Caco-2 (cell line): ENCODE data around the gene ST6GALNAC1. TPM values are rescaled to one million over a fixed set of nuclear protein-coding genes. Genes with fewer than 3 reads are reported as not detected.

Experiments
- BruUV-seq: library from RNA; stranded (reverse); fragments of 400-500 nt; replicated peaks from 2 replicates; lab custom pipeline; 2021; lab: Mats Ljungman, UMichigan
- CTCF ChIA-PET: fragments of 300-600 bp; sonication (Branson Sonifier 250); formaldehyde crosslinking; loops from one replicate; lab custom pipeline; 2022; ENCODE audit warnings: antibody characterized with exemption; lab: Charles Lee
- POLR2A ChIA-PET: fragments of 300-600 bp; sonication (Branson Sonifier 250); formaldehyde crosslinking; loops from one replicate; lab custom pipeline; 2022; ENCODE audit warnings: antibody characterized with exemption; lab: Charles Lee
- DNase-seq, 2 experiments: peaks; one replicate each; pipeline versions ENCODE4 v3.0.0 to v3.0.0-alpha.2; 2020 to 2022
- H3K27me3 ChIP-seq: replicated peaks from 2 replicates; pipeline ENCODE4 v1.6.0; 2011; ENCODE audit warnings: low read length; ENCODE audit not compliant: control insufficient read depth, insufficient read depth
- H3K36me3 ChIP-seq: 2 replicates; pipeline ENCODE4 v1.5.1; 2011; ENCODE audit warnings: low read length; ENCODE audit not compliant: control insufficient read depth, insufficient read depth
- H3K4me1 ChIP-seq: fragments of 250-450 bp; sonication (Bioruptor Pico); 2 replicates; pipeline ENCODE4 v1.5.1; 2020; ENCODE audit warnings: mild to moderate bottlenecking
- H3K4me3 ChIP-seq: 2 replicates; pipeline ENCODE4 v1.5.1; 2011; ENCODE audit warnings: low read depth, mild to moderate bottlenecking, control low read depth, low read length
- H3K9me3 ChIP-seq: fragments of 250-450 bp; sonication (Bioruptor Pico); 2 replicates; pipeline ENCODE4 v1.5.1; 2020; ENCODE audit warnings: mild to moderate bottlenecking, moderate library complexity
- H3K27ac Mint-ChIP-seq: one replicate; pipeline ENCODE4 v1.8.0; 2022; ENCODE audit warnings: mixed read lengths; ENCODE audit not compliant: unreplicated experiment
- H3K27me3 Mint-ChIP-seq: one replicate; pipeline ENCODE4 v1.8.0; 2022; ENCODE audit warnings: mixed read lengths; ENCODE audit not compliant: insufficient read depth, unreplicated experiment
- H3K36me3 Mint-ChIP-seq: one replicate; pipeline ENCODE4 v1.8.0; 2022; ENCODE audit warnings: mild to moderate bottlenecking, mixed read lengths; ENCODE audit not compliant: insufficient read depth, unreplicated experiment
- H3K4me1 Mint-ChIP-seq: one replicate; pipeline ENCODE4 v1.8.0; 2022; ENCODE audit warnings: low read depth, mixed read lengths; ENCODE audit not compliant: unreplicated experiment
- H3K4me3 Mint-ChIP-seq: one replicate; pipeline ENCODE4 v1.8.0; 2022; ENCODE audit warnings: mild to moderate bottlenecking, moderate library complexity, mixed read lengths; ENCODE audit not compliant: unreplicated experiment
- H3K9me3 Mint-ChIP-seq: one replicate; pipeline ENCODE4 v1.8.0; 2022; ENCODE audit warnings: mixed read lengths; ENCODE audit not compliant: unreplicated experiment
- CTCF ChIP-seq, 2 experiments: fragments of 200-600 bp in 1 of 2; IDR thresholded peaks; 1 replicate in 1 of 2; 2 replicates in 1 of 2; pipeline versions ENCODE4 v1.5.1 to v1.8.0; 2011 to 2022; ENCODE audit warnings: antibody characterized with exemption in 1 of 2, control low read depth in 1 of 2, inconsistent platforms in 1 of 2, low read depth in 1 of 2, low read length in 1 of 2, mild to moderate bottlenecking in 1 of 2, moderate library complexity in 1 of 2; ENCODE audit not compliant: insufficient read depth in 1 of 2, severe bottlenecking in 1 of 2, unreplicated experiment in 1 of 2
- intact Hi-C: fragments of 100-400 bp; cut with micrococcal nuclease; formaldehyde crosslinking; loops from one replicate; pipeline ENCODE4 v1.10.0; 2022; ENCODE audit not compliant: unreplicated experiment
- total RNA-seq: library from RNA; stranded (reverse); gene quantifications from 2 replicates; pipeline ENCODE4 v1.2.3, GENCODE V29; 2022

The ST6GALNAC1 gene
- total RNA-seq, 1 experiment from 2014 or later, result 1.7 TPM

- no peak for DNase-seq
- POLR2A ChIA-PET, result no interaction called here
- TF ChIP-seq CTCF (IDR thresholded peaks at IDR 0.05; ENCODE audit: insufficient read depth in 1 of 2, low read depth in 1 of 2, low read length in 1 of 2, severe bottlenecking in 1 of 2, unreplicated experiment in 1 of 2), result no peak
- Mint-ChIP-seq H3K4me3 (no peak overlapping the region), H3K27me3 (no peaks in the 10 kb centered on the region), H3K27ac (no peak overlapping the region), H3K9me3 (no peaks in the 10 kb centered on the region), H3K36me3 (peaks cover 15% of the 10 kb centered on the region), H3K4me1 (peaks cover 16% of the 10 kb centered on the region)
- peaks cover 16% of the 10 kb centered on the region; the same call in 1 of the 2 replicates for H3K4me1 ChIP-seq
- no peaks in the 10 kb centered on the region for H3K27me3 ChIP-seq
- intact Hi-C loops, result no loop called here
- H3K4me3 ChIP-seq, result no peak overlapping the region
- BruUV-seq, result no TSS peak
- H3K9me3 ChIP-seq, result no peaks in the 10 kb centered on the region
- CTCF ChIA-PET, result no interaction called here
- no peaks in the 10 kb centered on the region for H3K36me3 ChIP-seq
Measured at GRCh38 chr17:76676629-76677028, 33.1 kb upstream of the ST6GALNAC1 start.

- no peaks in the 10 kb centered on the region for H3K27me3 Mint-ChIP-seq
- POLR2A ChIA-PET, result no interaction called here
- intact Hi-C loops, result no loop called here
- BruUV-seq, result no TSS peak
- Histone ChIP-seq H3K4me3 (no peak overlapping the region), H3K27me3 (no peaks in the 10 kb centered on the region), H3K9me3 (no peaks in the 10 kb centered on the region), H3K4me1 (peaks cover 20% of the 10 kb centered on the region), H3K36me3 (no peaks in the 10 kb centered on the region)
- H3K9me3 Mint-ChIP-seq, result no peaks in the 10 kb centered on the region
- H3K4me1 Mint-ChIP-seq, result peaks cover 19% of the 10 kb centered on the region
- no peak for DNase-seq
- no peak overlapping the region for H3K4me3 Mint-ChIP-seq
- no peak overlapping the region for H3K27ac Mint-ChIP-seq
- no peak for TF ChIP-seq CTCF (IDR thresholded peaks at IDR 0.05; ENCODE audit: insufficient read depth in 1 of 2, low read depth in 1 of 2, low read length in 1 of 2, severe bottlenecking in 1 of 2, unreplicated experiment in 1 of 2)
- H3K36me3 Mint-ChIP-seq, result peaks cover 20% of the 10 kb centered on the region
- CTCF ChIA-PET, result interaction anchor here (0.7 kb wide), 1 partner anchor 626 kb away, joined by 4 read pairs; no protein-coding TSS in a partner anchor
Measured at GRCh38 chr17:76675648-76676047, 32.1 kb upstream of the ST6GALNAC1 start.

- intact Hi-C loops, result loop anchor here (5.0 kb wide), 1 partner anchor 38 kb away; the partner anchor contains the start of gene MXRA7
- Histone ChIP-seq H3K36me3 (no peaks in the 10 kb centered on the region), H3K9me3 (no peaks in the 10 kb centered on the region), H3K4me1 (peaks cover 28% of the 10 kb centered on the region), H3K27me3 (no peaks in the 10 kb centered on the region), H3K4me3 (no peak overlapping the region)
- Mint-ChIP-seq H3K27ac (peak overlapping the region; percentile 23), H3K9me3 (no peaks in the 10 kb centered on the region), H3K27me3 (no peaks in the 10 kb centered on the region), H3K4me3 (no peak overlapping the region), H3K4me1 (peaks cover 27% of the 10 kb centered on the region), H3K36me3 (peaks cover 17% of the 10 kb centered on the region)
- BruUV-seq, result no TSS peak
- ChIA-PET CTCF (no interaction called here), POLR2A (no interaction called here)
- TF ChIP-seq CTCF (IDR thresholded peaks at IDR 0.05; ENCODE audit: insufficient read depth in 1 of 2, low read depth in 1 of 2, low read length in 1 of 2, severe bottlenecking in 1 of 2, unreplicated experiment in 1 of 2), result no peak
- DNase-seq, result no peak
Measured at GRCh38 chr17:76674600-76674999, 31.0 kb upstream of the ST6GALNAC1 start.
